A549 (cell line): ENCODE results near the gene CSPG4. TPM values are rescaled to one million over a fixed set of nuclear protein-coding genes. Genes with fewer than 3 reads are reported as not detected.
"Not testable (repeated sequence)": the region's sequence is repeated elsewhere in the genome, so short reads cannot be mapped to it uniquely, and the experiment has no call there.

Source experiments
- ATAC-seq, 2 experiments: fragments of 200-7000 bp in 1 of 2; fragments of >200 bp in 1 of 2; cut with Nextera tagmentation in 1 of 2; cut with Tn5 transposase in 1 of 2; 3 replicates each; pipeline versions ENCODE4 v1.8.0 to v1.9.1; 2018 to 2020; ENCODE audit warnings: mild to moderate bottlenecking in 1 of 2, moderate library complexity in 1 of 2
- CTCF ChIA-PET: fragments of 300-600 bp; sonication (Branson Sonifier 250); formaldehyde crosslinking; extraction: SDS; loops from one replicate; lab custom pipeline; 2021; ENCODE audit warnings: antibody characterized with exemption, inconsistent platforms; lab: Yijun Ruan, JAX
- POLR2A ChIA-PET: fragments of 350-600 bp; formaldehyde crosslinking; extraction: SDS; loops from one replicate; lab custom pipeline; 2021; ENCODE audit warnings: antibody characterized with exemption, inconsistent platforms; lab: Yijun Ruan, JAX
- DNase-seq, 2 experiments: peaks; one replicate each; pipeline versions ENCODE4 v3.0.0 to v3.0.0-alpha.2; 2011 to 2016; ENCODE audit warnings: low read depth in 1 of 2, low spot score in 1 of 2
- FAIRE-seq: peaks from 2 replicates; lab custom pipeline; 2011; peaks lifted over from hg19 to GRCh38; lab: Jason Lieb, UNC
- H3K27ac ChIP-seq, 2 experiments: fragments of >200 bp; sonication (Bioruptor Twin); formaldehyde crosslinking; 3 replicates each; pipeline ENCODE4 v1.5.1; 2016 to 2017
- H3K4me1 ChIP-seq: fragments of >200 bp; sonication (Bioruptor Twin); formaldehyde crosslinking; 3 replicates; pipeline ENCODE4 v1.6.1; 2016
- H3K4me2 ChIP-seq: fragments of >200 bp; sonication (Bioruptor Twin); formaldehyde crosslinking; 3 replicates; pipeline ENCODE4 v1.6.1; 2016
- H3K4me3 ChIP-seq: fragments of >200 bp; sonication (Bioruptor Twin); formaldehyde crosslinking; 3 replicates; pipeline ENCODE4 v1.5.1; 2016
- H3K9me3 ChIP-seq: fragments of >200 bp; sonication (Bioruptor Twin); formaldehyde crosslinking; 3 replicates; pipeline ENCODE4 v1.6.1; 2016
- CEBPB ChIP-seq, 2 experiments: fragments of >200 bp in 1 of 2; sonication (Bioruptor Twin) in 1 of 2; formaldehyde crosslinking in 1 of 2; IDR thresholded peaks; 2 replicates each; pipeline ENCODE4 v1.6.1; 2012 to 2016
- EHF ChIP-seq: fragments of 250-450 bp; sonication (Bioruptor Pico); IDR thresholded peaks from 2 replicates; pipeline ENCODE4 v1.5.0; 2020; ENCODE audit warnings: mild to moderate bottlenecking
- HOXA7 ChIP-seq: fragments of 250-450 bp; sonication (Bioruptor Pico); IDR thresholded peaks from 2 replicates; pipeline ENCODE4 v1.5.0; 2020; ENCODE audit warnings: mild to moderate bottlenecking, moderate library complexity
- HOXB13 ChIP-seq: fragments of 250-450 bp; sonication (Bioruptor Pico); IDR thresholded peaks from 2 replicates; pipeline ENCODE4 v1.5.0; 2020; ENCODE audit warnings: low read depth, mild to moderate bottlenecking, moderate library complexity
- JUNB ChIP-seq: fragments of >200 bp; sonication (Bioruptor Twin); formaldehyde crosslinking; IDR thresholded peaks from 2 replicates; pipeline ENCODE4 v1.6.1; 2016
- KDM5A ChIP-seq: fragments of 200-600 bp; sonication (generic); IDR thresholded peaks from 2 replicates; pipeline ENCODE4 v1.6.1; 2016; ENCODE audit warnings: antibody characterized with exemption, mild to moderate bottlenecking
- RAD21 ChIP-seq, 2 experiments: fragments of >200 bp in 1 of 2; sonication (Bioruptor Twin) in 1 of 2; formaldehyde crosslinking in 1 of 2; IDR thresholded peaks in 1 of 2; conservative IDR thresholded peaks in 1 of 2; 2 replicates in 1 of 2; 3 replicates in 1 of 2; pipeline ENCODE4 v1.6.1; 2012 to 2018; ENCODE audit warnings: inconsistent platforms in 1 of 2
- RNF2 ChIP-seq: fragments of 200-600 bp; sonication (generic); IDR thresholded peaks from 2 replicates; pipeline ENCODE4 v1.6.1; 2016; ENCODE audit warnings: low read depth, mild to moderate bottlenecking, antibody characterized with exemption, moderate library complexity, borderline replicate concordance
- SMC3 ChIP-seq: fragments of >200 bp; sonication (Bioruptor Twin); formaldehyde crosslinking; IDR thresholded peaks from 3 replicates; pipeline ENCODE4 v1.6.1; 2018; ENCODE audit warnings: inconsistent platforms
- ZSCAN20 ChIP-seq: fragments of 250-450 bp; sonication (Bioruptor Pico); IDR thresholded peaks from 2 replicates; pipeline ENCODE4 v1.8.0; 2022; ENCODE audit warnings: mild to moderate bottlenecking, moderate library complexity
- WGBS: methylation state at CpG from one replicate; pipeline ENCODE4 v1.1.6; 2017; ENCODE audit errors: missing lambda C conversion rate; 5-methylcytosine and 5-hydroxymethylcytosine counted together
- polyA plus RNA-seq, 4 experiments: library from polyadenylated mRNA; depleted of rRNA in 3 of 4; stranded (reverse); fragments of >200 nt; fragmentation: RNase III in 1 of 4; extraction: RNeasy Plus Mini Kit Qiagen cat#74134 plus additional on column Dnase treatment in 1 of 4; gene quantifications; 2 replicates in 3 of 4; 3 replicates in 1 of 4; pipeline ENCODE4 v1.2.3, GENCODE V29; 2011 to 2017
- TF ChIP-seq, protein P1 (sequence below): fragments of >200 bp; sonication (Bioruptor Twin); formaldehyde crosslinking; IDR thresholded peaks from 3 replicates; pipeline ENCODE4 v1.5.1; 2016
- TF ChIP-seq, protein P2 (sequence below): fragments of 250-450 bp; sonication (Bioruptor Pico); IDR thresholded peaks from 2 replicates; pipeline ENCODE4 v1.5.0; 2020; ENCODE audit warnings: low read depth, mild to moderate bottlenecking, moderate library complexity
- TF ChIP-seq, protein P3 (sequence below): fragments of 250-450 bp; sonication (Bioruptor Pico); IDR thresholded peaks from 2 replicates; pipeline ENCODE4 v1.5.0; 2021; ENCODE audit warnings: mild to moderate bottlenecking, moderate library complexity, borderline replicate concordance

Gene CSPG4
- polyA plus RNA-seq, 2 of the 4 experiments (the other 2 are of a cell fraction): 0.01 to 0.06 TPM

DNA sequence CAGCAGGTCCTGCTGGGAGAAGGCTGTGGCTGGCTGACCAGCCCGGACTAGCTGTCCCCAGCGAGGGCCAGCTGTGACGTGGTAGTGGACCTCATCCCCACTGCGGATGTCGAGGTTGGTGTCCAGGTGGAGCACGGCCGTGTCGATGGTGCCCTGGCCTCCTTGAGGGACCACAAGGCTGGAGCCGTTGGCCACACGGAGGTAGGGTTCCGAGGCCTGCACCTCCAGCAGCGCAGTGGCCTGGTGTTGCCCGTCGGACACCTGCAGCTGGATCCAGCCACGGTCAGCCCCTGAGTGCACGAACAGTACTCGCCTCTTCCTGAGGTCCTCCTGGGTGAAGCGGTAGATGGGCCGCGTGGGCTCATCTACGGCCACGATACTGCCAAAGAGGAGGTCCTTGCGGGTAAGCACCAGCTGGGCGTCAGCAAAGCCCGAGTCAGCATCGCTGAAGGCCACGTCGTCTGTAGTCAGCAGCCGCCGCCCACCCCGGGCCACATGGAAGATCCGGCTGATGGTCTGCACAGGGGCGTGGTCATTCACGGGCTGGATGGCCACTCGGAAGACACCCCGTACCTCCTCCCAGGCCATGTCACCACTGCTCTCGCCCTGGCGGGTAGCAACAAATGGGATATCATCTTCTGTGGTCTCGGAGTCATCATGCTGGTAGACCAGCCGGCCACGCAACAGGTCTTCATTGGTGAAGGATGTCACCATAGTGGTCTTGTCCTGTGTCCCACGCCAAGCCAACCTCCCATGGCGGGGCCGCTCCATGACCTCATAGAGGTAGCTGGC is 25.0 kb downstream of the CSPG4 start:
- no peak for TF ChIP-seq EHF (CRISPR knock-in tag)
- TF ChIP-seq SMC3: no peak
- TF ChIP-seq CEBPB (IDR thresholded peaks at IDR 0.05): no peak
- TF ChIP-seq HOXB13 (CRISPR knock-in tag): no peak
- TF ChIP-seq HOXA7 (CRISPR knock-in tag): no peak
- no peak for TF ChIP-seq RNF2
- 89% methylated on average over 44 of the region's 44 CpGs for WGBS
- Histone ChIP-seq H3K4me2 (no peak overlapping the region), H3K4me1 (no peaks in the 10 kb centered on the region), H3K4me3 (no peak overlapping the region), H3K9me3 (no peaks in the 10 kb centered on the region), H3K27ac (no peak overlapping the region)
- POLR2A ChIA-PET: no interaction called here
- CTCF ChIA-PET: interaction anchor here (0.9 to 23.4 kb wide), 11 partner anchors 17 to 320 kb away, joined by 3 to 394 read pairs (median 55); partner anchors contain the start of genes IMP3, MAN2C1, PTPN9 and SNUPN
- ATAC-seq (no peak), DNase-seq (no peak), FAIRE-seq (no peak)

DNA sequence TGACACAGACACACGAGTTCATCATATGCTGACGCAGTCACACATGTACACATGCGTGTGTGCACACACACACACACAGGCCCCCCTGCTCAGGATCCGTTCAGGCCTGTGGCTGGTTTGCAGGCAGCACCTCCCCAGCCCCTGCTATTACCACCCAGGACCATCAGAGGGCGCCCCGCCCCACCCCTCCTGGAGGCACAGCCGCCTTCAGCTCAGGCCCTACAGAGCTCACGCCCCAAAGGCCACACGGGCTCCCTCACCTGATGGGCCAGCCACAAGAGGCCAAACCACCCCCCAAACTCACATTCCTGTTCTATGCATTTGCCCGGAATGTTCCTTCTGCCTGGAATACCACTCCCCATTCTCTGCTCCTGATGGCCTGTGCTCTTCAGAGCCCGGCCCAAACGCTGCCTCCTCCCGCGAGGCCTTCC is 26.4 kb downstream of the CSPG4 start:
- WGBS: 40% methylated on average over 11 of the region's 14 CpGs
- H3K4me3 ChIP-seq, H3K4me2 ChIP-seq, H3K27ac ChIP-seq, H3K9me3 ChIP-seq, POLR2A ChIA-PET, H3K4me1 ChIP-seq: not testable (repeated sequence)
- ATAC-seq (peak; percentile 60 to 88), DNase-seq (peak; percentile 79), FAIRE-seq (peak; percentile 94)
- CTCF ChIA-PET: interaction anchor here (0.5 to 23.4 kb wide), 45 partner anchors 9 to 1382 kb away, joined by 3 to 394 read pairs (median 5); partner anchors contain the start of genes CSPG4, IMP3, MAN2C1 and PTPN9
- TF ChIP-seq RAD21 (conservative IDR thresholded peaks at IDR 0.05 in 1 of 2, IDR thresholded peaks at IDR 0.05 in 1 of 2) (peak; percentile 68 to 73), SMC3 (peak; percentile 70)
- TF ChIP-seq, protein P1, sequence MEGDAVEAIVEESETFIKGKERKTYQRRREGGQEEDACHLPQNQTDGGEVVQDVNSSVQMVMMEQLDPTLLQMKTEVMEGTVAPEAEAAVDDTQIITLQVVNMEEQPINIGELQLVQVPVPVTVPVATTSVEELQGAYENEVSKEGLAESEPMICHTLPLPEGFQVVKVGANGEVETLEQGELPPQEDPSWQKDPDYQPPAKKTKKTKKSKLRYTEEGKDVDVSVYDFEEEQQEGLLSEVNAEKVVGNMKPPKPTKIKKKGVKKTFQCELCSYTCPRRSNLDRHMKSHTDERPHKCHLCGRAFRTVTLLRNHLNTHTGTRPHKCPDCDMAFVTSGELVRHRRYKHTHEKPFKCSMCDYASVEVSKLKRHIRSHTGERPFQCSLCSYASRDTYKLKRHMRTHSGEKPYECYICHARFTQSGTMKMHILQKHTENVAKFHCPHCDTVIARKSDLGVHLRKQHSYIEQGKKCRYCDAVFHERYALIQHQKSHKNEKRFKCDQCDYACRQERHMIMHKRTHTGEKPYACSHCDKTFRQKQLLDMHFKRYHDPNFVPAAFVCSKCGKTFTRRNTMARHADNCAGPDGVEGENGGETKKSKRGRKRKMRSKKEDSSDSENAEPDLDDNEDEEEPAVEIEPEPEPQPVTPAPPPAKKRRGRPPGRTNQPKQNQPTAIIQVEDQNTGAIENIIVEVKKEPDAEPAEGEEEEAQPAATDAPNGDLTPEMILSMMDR: peak; percentile 69
- TF ChIP-seq, all 56 proteins: peak for 3; not testable (repeated sequence) for 53

DNA sequence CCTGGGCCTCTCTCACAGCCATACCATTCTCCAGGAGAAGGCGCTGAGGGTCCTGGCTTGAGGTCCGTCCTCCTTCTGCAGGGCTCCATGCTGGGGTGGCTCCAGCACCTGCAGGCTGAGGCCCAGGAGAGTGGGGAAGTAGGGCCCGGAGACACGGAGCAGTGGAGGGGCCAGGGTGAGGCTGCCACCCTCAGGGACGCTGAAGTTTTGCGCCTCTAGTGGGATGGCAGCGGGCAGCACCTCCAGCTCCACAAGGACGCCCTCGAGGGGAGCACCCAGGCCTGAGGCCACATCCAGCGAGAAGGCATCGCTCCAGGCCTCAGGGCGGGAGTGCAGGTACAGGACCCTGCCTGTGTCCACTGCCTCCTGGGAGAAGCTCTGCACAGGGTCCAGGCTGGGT is 27.5 kb downstream of the CSPG4 start:
- ATAC-seq: peak; percentile 32 to 44; a peak in 4 of 6 replicates
- Histone ChIP-seq H3K4me2 (no peak overlapping the region), H3K9me3 (no peaks in the 10 kb centered on the region), H3K27ac (no peak overlapping the region), H3K4me1 (no peaks in the 10 kb centered on the region), H3K4me3 (no peak overlapping the region)
- peak in 1 of 2 experiments; percentile 37 for DNase-seq
- no peak for TF ChIP-seq KDM5A
- no peak for TF ChIP-seq JUNB
- no peak for TF ChIP-seq ZSCAN20 (CRISPR knock-in tag)
- TF ChIP-seq, protein P2, sequence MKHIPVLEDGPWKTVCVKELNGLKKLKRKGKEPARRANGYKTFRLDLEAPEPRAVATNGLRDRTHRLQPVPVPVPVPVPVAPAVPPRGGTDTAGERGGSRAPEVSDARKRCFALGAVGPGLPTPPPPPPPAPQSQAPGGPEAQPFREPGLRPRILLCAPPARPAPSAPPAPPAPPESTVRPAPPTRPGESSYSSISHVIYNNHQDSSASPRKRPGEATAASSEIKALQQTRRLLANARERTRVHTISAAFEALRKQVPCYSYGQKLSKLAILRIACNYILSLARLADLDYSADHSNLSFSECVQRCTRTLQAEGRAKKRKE (CRISPR knock-in tag): no peak
- peak in 1 of 2 experiments; percentile 28; a peak in 1 of 5 replicates for TF ChIP-seq RAD21 (conservative IDR thresholded peaks at IDR 0.05 in 1 of 2, IDR thresholded peaks at IDR 0.05 in 1 of 2)
- TF ChIP-seq, protein P3, sequence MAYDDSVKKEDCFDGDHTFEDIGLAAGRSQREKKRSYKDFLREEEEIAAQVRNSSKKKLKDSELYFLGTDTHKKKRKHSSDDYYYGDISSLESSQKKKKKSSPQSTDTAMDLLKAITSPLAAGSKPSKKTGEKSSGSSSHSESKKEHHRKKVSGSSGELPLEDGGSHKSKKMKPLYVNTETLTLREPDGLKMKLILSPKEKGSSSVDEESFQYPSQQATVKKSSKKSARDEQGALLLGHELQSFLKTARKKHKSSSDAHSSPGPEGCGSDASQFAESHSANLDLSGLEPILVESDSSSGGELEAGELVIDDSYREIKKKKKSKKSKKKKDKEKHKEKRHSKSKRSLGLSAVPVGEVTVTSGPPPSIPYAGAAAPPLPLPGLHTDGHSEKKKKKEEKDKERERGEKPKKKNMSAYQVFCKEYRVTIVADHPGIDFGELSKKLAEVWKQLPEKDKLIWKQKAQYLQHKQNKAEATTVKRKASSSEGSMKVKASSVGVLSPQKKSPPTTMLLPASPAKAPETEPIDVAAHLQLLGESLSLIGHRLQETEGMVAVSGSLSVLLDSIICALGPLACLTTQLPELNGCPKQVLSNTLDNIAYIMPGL (CRISPR knock-in tag): no peak
- POLR2A ChIA-PET: interaction anchor here (0.6 kb wide), 1 partner anchor 56 kb away, joined by 3 read pairs; no protein-coding TSS in a partner anchor
- FAIRE-seq: no peak
- 44% methylated on average over 9 of the region's 12 CpGs for WGBS
- CTCF ChIA-PET: interaction anchor here (0.6 to 23.4 kb wide), 27 partner anchors 9 to 317 kb away, joined by 3 to 394 read pairs (median 8); partner anchors contain the start of genes CSPG4, IMP3, MAN2C1 and PTPN9
